Nephron progenitor cell (in vitro differentiated cells): ENCODE measurements around the gene BLVRA.

Experiments used
- DNase-seq: peaks from one replicate; pipeline ENCODE4 v3.0.0; 2021
- H3K27ac Mint-ChIP-seq: 2 replicates; pipeline ENCODE4 v1.8.0; 2021; ENCODE audit warnings: mild to moderate bottlenecking, moderate library complexity, mixed read lengths
- H3K27me3 Mint-ChIP-seq: 2 replicates; pipeline ENCODE4 v1.8.0; 2021; ENCODE audit warnings: mild to moderate bottlenecking, low read depth, mixed read lengths; ENCODE audit not compliant: poor library complexity
- H3K36me3 Mint-ChIP-seq: 2 replicates; pipeline ENCODE4 v1.8.0; 2021; ENCODE audit warnings: low read depth, mixed read lengths
- H3K4me1 Mint-ChIP-seq: 2 replicates; pipeline ENCODE4 v1.8.0; 2021; ENCODE audit warnings: mixed read lengths
- H3K4me3 Mint-ChIP-seq: 2 replicates; pipeline ENCODE4 v1.8.0; 2021; ENCODE audit warnings: mild to moderate bottlenecking, moderate library complexity, mixed read lengths
- H3K9me3 Mint-ChIP-seq: 2 replicates; pipeline ENCODE4 v1.8.0; 2021; ENCODE audit warnings: mild to moderate bottlenecking, moderate library complexity, mixed read lengths
- CTCF ChIP-seq: fragments of 200-600 bp; sonication (generic); IDR thresholded peaks from 2 replicates; pipeline ENCODE4 v1.5.0; 2021; ENCODE audit warnings: antibody characterized with exemption

The BLVRA gene

GRCh38 chr7:43844257-43844656 lies 85.8 kb downstream of the BLVRA start:
- no peak for DNase-seq
- TF ChIP-seq CTCF, result no peak
- H3K36me3 Mint-ChIP-seq, result no peaks in the 10 kb centered on the region

GRCh38 chr7:43844662-43845061 lies 86.2 kb downstream of the BLVRA start:
- H3K4me1 Mint-ChIP-seq, result no peaks in the 10 kb centered on the region
- no peak overlapping the region for H3K27ac Mint-ChIP-seq
- no peaks in the 10 kb centered on the region for H3K9me3 Mint-ChIP-seq
- H3K4me3 Mint-ChIP-seq, result no peak overlapping the region
- DNase-seq, result no peak
- H3K27me3 Mint-ChIP-seq, result peaks cover 19% of the 10 kb centered on the region
- no peak for TF ChIP-seq CTCF
- H3K36me3 Mint-ChIP-seq, result no peaks in the 10 kb centered on the region

More at GRCh38 chr7:43844257-43844656, 85.8 kb downstream of the BLVRA start:
- Mint-ChIP-seq H3K4me3 (no peak overlapping the region), H3K4me1 (no peaks in the 10 kb centered on the region), H3K9me3 (no peaks in the 10 kb centered on the region), H3K27me3 (peaks cover 19% of the 10 kb centered on the region), H3K27ac (no peak overlapping the region)

- H3K4me1 Mint-ChIP-seq, result no peaks in the 10 kb centered on the region
- H3K27me3 Mint-ChIP-seq, result peaks cover 15% of the 10 kb centered on the region
- no peak overlapping the region for H3K4me3 Mint-ChIP-seq
- no peak for TF ChIP-seq CTCF
- no peak overlapping the region for H3K27ac Mint-ChIP-seq
- H3K9me3 Mint-ChIP-seq, result no peaks in the 10 kb centered on the region
- H3K36me3 Mint-ChIP-seq, result no peaks in the 10 kb centered on the region
- DNase-seq, result no peak
These were observed 89.0 kb downstream of the BLVRA start for GRCh38 chr7:43847496-43847895.

GRCh38 chr7:43849047-43849446 lies 90.6 kb downstream of the BLVRA start:
- no peak overlapping the region for H3K27ac Mint-ChIP-seq
- H3K4me1 Mint-ChIP-seq, result no peaks in the 10 kb centered on the region
- no peak for TF ChIP-seq CTCF
- no peaks in the 10 kb centered on the region for H3K9me3 Mint-ChIP-seq
- peaks cover 7% of the 10 kb centered on the region for H3K27me3 Mint-ChIP-seq
- H3K36me3 Mint-ChIP-seq, result no peaks in the 10 kb centered on the region
- DNase-seq, result no peak
- H3K4me3 Mint-ChIP-seq, result no peak overlapping the region

- Mint-ChIP-seq H3K4me3 (no peak overlapping the region), H3K27me3 (peaks cover 10% of the 10 kb centered on the region), H3K9me3 (no peaks in the 10 kb centered on the region), H3K36me3 (no peaks in the 10 kb centered on the region), H3K4me1 (no peaks in the 10 kb centered on the region), H3K27ac (no peak overlapping the region)
- no peak for DNase-seq
- no peak for TF ChIP-seq CTCF
These were observed 92.1 kb downstream of the BLVRA start for GRCh38 chr7:43850348-43851116.

- Mint-ChIP-seq H3K36me3 (no peaks in the 10 kb centered on the region), H3K9me3 (no peaks in the 10 kb centered on the region), H3K27ac (no peak overlapping the region), H3K4me3 (no peak overlapping the region), H3K27me3 (peaks cover 10% of the 10 kb centered on the region), H3K4me1 (no peaks in the 10 kb centered on the region)
- no peak for DNase-seq
- no peak for TF ChIP-seq CTCF
These were observed 93.3 kb downstream of the BLVRA start for GRCh38 chr7:43851805-43852204.
